ENCODE measurements around the gene RAB3GAP2.

GRCh38 chr1:220124542-220124941 is 147.7 kb downstream of the RAB3GAP2 start:
- no peak for TF ChIP-seq EZH2 (IDR thresholded peaks at IDR 0.05; ENCODE audit: insufficient read depth, poor library complexity, severe bottlenecking)
- no peak for TF ChIP-seq EZH2phosphoT487 (IDR thresholded peaks at IDR 0.05; ENCODE audit: insufficient read depth, low read depth)

All from GM23248 (cell line).